ENCODE data around the gene FAM200C.

The FAM200C gene

GRCh38 chr5:160448886-160449285 lies 49.0 kb upstream of the FAM200C start (continued):
- TF ChIP-seq CREB5 (CRISPR knock-in tag; IDR thresholded peaks at IDR 0.05; ENCODE audit: low read depth) = no peak
- no peak for TF ChIP-seq ARNTL (CRISPR knock-in tag; IDR thresholded peaks at IDR 0.05; ENCODE audit: borderline replicate concordance, low read depth)
- TF ChIP-seq ZFP3 (CRISPR knock-in tag; IDR thresholded peaks at IDR 0.05) = no peak

- ATAC-seq = no peak
- no peak for TF ChIP-seq PPARA (CRISPR knock-in tag; IDR thresholded peaks at IDR 0.05; ENCODE audit: borderline replicate concordance)
- no peak for TF ChIP-seq ISL1 (CRISPR knock-in tag; IDR thresholded peaks at IDR 0.05)
- no peak for TF ChIP-seq CSRNP3 (CRISPR knock-in tag; IDR thresholded peaks at IDR 0.05)
- TF ChIP-seq OSR1 (CRISPR knock-in tag; IDR thresholded peaks at IDR 0.05) = no peak
- no peak for TF ChIP-seq POU6F1 (CRISPR knock-in tag; IDR thresholded peaks at IDR 0.05; ENCODE audit: borderline replicate concordance, low read depth)
- TF ChIP-seq ZFP3 (CRISPR knock-in tag; IDR thresholded peaks at IDR 0.05) = no peak
- TF ChIP-seq CREB5 (CRISPR knock-in tag; IDR thresholded peaks at IDR 0.05; ENCODE audit: low read depth) = no peak
- no peak for TF ChIP-seq PATZ1 (CRISPR knock-in tag; IDR thresholded peaks at IDR 0.05; ENCODE audit: borderline replicate concordance)
- TF ChIP-seq ESRRG (CRISPR knock-in tag; IDR thresholded peaks at IDR 0.05) = no peak
- no peak for TF ChIP-seq TOX (CRISPR knock-in tag; IDR thresholded peaks at IDR 0.05; ENCODE audit: borderline replicate concordance)
- no peak for TF ChIP-seq TSHZ2 (CRISPR knock-in tag; IDR thresholded peaks at IDR 0.05)
- TF ChIP-seq TCF4 (CRISPR knock-in tag; IDR thresholded peaks at IDR 0.05; ENCODE audit: borderline replicate concordance) = no peak
- no peak for TF ChIP-seq GLIS3 (CRISPR knock-in tag; IDR thresholded peaks at IDR 0.05)
- TF ChIP-seq RARB (CRISPR knock-in tag; IDR thresholded peaks at IDR 0.05) = no peak
- TF ChIP-seq ZNF70 (CRISPR knock-in tag; IDR thresholded peaks at IDR 0.05) = no peak
- TF ChIP-seq BACH2 (CRISPR knock-in tag; IDR thresholded peaks at IDR 0.05; ENCODE audit: borderline replicate concordance) = no peak
- no peak for TF ChIP-seq ZC3H10 (CRISPR knock-in tag; IDR thresholded peaks at IDR 0.05)
- no peak for TF ChIP-seq ZFP30 (CRISPR knock-in tag; IDR thresholded peaks at IDR 0.05)
These were observed 45.9 kb upstream of the FAM200C start for GRCh38 chr5:160445751-160446150.

- no peak for ATAC-seq
- TF ChIP-seq BACH2 (CRISPR knock-in tag; IDR thresholded peaks at IDR 0.05; ENCODE audit: borderline replicate concordance) = no peak
- no peak for TF ChIP-seq TSHZ2 (CRISPR knock-in tag; IDR thresholded peaks at IDR 0.05)
- TF ChIP-seq ZFP30 (CRISPR knock-in tag; IDR thresholded peaks at IDR 0.05) = no peak
- no peak for TF ChIP-seq ZFP3 (CRISPR knock-in tag; IDR thresholded peaks at IDR 0.05)
- no peak for TF ChIP-seq TCF4 (CRISPR knock-in tag; IDR thresholded peaks at IDR 0.05; ENCODE audit: borderline replicate concordance)
- TF ChIP-seq ZNF70 (CRISPR knock-in tag; IDR thresholded peaks at IDR 0.05) = no peak
- TF ChIP-seq PPARA (CRISPR knock-in tag; IDR thresholded peaks at IDR 0.05; ENCODE audit: borderline replicate concordance) = no peak
These were observed 45.3 kb upstream of the FAM200C start for GRCh38 chr5:160445132-160445531.
